ENCODE results near the gene ATXN7. TPM values are rescaled to one million over a fixed set of nuclear protein-coding genes. Genes with fewer than 3 reads are reported as not detected.

ATXN7 gene
- polyA plus RNA-seq, 1 donor, result 11.3 TPM

GRCh38 chr3:63864008-63864964, 619 bp downstream of the ATXN7 start:
- DNase-seq (ENCODE audit: low read depth), result no peak

DNA sequence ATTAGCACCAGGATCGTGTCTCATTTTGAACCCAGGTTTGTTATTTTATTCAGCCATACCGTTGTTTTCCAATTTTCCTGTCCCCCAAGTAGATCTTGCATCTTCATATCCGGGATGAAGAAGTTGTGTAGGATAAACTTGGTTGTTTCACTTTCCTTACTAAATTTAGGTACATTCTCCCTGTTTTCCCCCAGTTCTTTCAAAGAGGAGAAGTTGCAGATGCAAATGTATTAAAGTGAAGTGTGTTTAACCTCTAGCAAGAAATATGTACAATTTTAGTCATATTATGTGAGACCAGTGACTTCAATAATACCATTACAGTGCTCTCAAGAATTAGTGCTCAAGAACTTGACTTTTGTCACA, 1.3 kb downstream of the ATXN7 start:
- DNase-seq (ENCODE audit: low read depth), result no peak

DNA sequence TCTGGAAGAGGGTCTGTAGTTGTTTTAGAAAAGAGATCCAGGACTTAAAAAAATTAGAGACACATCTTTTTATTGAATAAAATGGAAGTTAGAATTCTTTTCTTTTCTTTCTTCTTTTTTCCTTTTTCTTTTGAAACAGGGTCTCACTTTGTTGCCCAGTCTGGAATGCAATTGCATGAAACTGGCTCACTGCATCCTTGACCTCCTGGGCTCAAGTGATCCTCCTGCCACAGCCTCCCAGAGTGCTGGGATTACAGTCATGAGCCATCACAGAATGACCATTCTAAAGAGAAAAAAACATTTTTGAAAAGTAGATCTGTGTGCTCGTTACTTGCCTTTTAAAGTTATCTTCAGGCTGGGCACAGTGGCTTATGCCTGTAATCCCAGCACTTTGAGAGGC, 3.6 kb downstream of the ATXN7 start:
- DNase-seq (ENCODE audit: low read depth), result no peak

DNA sequence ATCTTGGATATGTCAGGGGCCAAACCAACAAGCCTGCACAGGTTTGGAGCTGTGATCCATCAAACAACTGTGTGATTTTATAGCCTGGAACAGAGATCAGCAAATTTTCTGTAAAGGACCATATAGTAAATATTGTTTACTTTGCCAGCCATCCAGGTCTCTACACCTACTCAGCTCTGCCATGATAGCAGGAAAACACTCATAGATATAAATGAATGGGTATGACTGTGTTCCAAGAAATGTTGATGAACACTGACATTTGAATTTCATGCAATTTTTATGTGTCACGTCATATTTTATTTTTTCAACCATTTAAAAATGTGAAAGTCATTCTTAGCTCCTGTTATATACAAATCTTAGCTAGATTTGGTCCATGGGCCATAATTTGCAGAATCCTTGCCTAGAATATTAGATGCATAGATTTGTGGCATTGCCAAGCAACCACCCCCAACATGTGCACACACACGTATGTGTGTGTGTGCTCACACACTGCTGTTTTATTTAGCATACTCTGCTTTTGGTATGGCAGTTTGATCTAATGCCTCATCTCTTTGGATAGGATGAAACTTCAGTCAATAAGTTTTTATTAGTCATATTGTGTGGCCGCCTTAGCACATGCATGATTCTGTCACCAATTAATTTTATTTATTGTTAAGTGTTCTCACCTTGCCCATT, 6.4 kb downstream of the ATXN7 start:
- no peak for DNase-seq (ENCODE audit: low read depth)

DNA sequence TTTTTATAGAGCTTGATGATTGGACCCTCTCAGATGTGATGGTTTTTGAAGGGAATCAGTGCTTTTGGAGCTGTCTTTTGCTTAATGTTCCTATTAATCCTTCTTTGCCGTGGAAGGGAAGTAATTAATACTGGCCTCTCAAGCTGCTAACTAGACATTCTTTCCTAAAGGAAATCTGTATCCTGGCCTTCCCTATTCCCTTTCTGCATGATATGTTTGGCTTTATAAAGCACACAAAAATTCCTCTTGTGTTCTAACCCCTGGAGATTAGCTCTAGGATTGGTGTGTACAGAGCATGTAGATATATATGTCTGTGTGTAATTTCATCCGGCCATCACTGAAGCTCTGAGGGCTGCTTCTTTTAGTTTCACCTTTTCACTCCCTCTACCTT, 6.9 kb downstream of the ATXN7 start:
- no peak for DNase-seq (ENCODE audit: low read depth)

GRCh38 chr3:63872135-63872924, 8.7 kb downstream of the ATXN7 start:
- DNase-seq (ENCODE audit: low read depth), result no peak

- DNase-seq (ENCODE audit: low read depth), result no peak
Measured at GRCh38 chr3:63874769-63875168, 11.1 kb downstream of the ATXN7 start.

DNA sequence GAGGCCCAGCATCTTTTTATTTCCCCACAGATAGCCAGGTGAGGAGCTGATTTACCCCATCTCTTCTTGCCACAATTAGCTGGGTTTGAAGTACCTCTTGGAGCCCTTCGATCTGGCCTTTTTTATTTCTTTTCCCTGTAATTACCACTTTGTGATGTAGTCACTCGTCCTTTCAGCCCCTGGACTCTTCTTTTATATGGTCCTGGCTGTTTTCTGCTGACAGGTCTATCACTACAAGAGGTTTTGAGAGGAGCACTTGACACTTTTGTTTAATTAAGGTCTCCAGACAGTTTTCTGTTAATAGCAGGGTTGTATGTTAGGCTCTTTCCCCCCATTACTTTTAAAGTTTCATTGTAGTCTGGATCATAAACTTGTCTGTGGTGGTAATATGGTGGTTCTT, 11.8 kb downstream of the ATXN7 start:
- DNase-seq (ENCODE audit: low read depth), result no peak

DNA sequence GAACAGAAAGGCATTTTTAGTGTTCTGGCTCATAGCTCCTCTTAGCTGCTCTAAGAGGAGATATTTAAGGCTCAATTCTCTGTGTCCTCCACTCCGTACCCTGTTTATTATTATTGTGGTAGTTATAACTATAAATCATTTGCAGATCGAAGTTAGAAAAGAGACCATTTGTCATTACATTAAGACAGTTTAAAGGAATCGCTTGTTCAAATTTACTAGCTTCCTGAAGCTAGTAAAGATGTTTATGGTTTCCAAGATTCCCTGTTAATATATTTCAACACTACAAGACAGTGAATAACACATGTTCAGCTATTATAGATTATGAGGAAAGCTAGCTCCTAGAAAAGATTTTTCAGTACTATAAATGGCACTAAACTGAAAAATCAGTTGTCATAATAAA, 12.6 kb downstream of the ATXN7 start:
- DNase-seq (ENCODE audit: low read depth), result no peak

DNA sequence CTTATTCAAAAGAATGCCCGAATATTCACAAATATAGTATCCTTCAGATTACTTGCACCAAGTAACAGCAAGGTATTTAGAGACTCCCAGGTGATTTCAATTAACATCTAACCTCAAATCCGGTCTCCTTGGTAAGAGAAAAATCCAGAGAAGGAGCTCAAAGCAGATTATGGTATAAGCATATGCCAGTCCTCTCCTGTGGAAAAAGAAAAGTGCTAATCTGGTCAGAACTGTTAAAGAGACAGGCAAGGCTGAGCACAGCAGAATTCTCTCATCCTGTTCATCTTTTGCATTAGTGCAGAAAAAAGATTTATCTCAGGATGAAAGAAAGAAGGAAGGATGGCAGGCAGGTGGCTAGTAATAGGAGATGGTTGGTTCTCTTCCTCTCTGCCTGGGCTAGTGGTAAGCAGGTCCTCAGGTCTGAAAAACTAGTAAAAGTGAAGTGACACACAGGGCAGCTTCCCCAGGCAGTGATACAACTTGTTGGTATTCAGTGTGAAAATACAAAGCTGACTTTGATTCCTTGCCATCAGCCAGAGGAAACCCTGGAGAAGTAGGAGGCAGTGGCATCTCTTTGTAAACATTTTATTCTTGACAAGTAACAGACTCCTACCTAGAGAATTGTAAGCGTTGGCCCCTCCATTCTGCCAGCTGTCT, 14.2 kb downstream of the ATXN7 start:
- no peak for DNase-seq (ENCODE audit: low read depth)

DNA sequence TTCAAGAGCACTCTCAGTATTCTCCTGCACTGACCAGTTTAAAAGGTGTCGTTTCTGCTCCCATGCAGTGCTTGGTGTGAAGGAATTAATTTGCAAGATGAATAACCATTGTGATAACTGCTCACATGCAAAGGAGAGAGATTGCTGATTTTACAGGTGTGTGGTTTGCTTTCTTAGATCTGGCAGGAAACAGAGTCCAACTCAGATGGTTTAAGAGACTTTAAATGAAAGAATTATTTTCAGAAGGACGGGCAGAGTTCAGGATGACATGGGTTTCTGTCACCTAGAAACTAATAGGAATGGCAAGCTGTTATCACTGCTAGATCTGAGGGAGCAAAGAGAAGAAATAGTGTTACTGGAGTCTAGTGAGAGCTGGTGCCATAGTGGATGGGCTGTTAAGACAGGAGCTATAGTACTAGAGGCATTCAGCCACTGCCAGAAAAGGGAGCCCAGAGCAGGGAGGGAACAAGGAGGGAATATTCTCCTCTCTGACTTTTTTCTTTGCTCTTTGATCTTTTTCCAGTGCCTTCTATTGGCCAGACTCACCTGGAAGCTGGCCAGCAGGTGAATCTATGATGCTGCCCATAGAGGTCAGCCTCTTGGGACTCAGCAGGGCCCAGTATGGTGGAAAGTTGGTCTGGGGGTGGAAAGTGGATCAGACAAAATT, 14.9 kb downstream of the ATXN7 start:
- no peak for DNase-seq (ENCODE audit: low read depth)

GRCh38 chr3:63880653-63881052, 17.0 kb downstream of the ATXN7 start:
- no peak for DNase-seq (ENCODE audit: low read depth)

- no peak for DNase-seq (ENCODE audit: low read depth)
Measured at GRCh38 chr3:63886858-63887257, 23.2 kb downstream of the ATXN7 start.

GRCh38 chr3:63891518-63891917, 27.9 kb downstream of the ATXN7 start:
- DNase-seq (ENCODE audit: low read depth), result no peak

DNA sequence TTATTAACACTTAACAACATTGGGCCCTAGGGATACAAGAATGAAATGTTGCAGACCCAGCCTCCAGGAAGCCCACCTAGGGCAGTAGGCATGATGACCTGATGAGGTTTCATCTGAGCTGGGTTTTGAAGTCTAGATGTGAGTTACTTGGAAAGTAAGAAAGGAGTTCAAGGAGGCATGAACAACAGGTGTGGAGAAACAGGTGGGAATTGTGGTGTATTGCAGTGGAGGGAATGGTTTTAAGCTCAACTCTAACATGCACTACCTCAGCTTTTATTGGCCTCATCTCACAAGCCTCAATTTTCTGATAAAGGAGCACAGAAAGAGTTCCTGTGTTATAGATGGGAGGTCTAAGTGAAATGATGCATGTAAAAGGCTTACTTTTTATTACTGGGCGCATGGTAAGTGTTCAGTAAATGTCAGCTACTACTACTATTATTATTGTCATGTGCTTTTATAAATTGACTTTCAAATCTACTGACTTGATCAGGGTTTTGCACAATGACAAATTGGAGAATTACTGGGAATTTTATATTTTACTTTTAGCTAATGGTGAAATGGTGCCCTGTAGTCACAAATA, 29.2 kb downstream of the ATXN7 start:
- DNase-seq (ENCODE audit: low read depth), result no peak

DNA sequence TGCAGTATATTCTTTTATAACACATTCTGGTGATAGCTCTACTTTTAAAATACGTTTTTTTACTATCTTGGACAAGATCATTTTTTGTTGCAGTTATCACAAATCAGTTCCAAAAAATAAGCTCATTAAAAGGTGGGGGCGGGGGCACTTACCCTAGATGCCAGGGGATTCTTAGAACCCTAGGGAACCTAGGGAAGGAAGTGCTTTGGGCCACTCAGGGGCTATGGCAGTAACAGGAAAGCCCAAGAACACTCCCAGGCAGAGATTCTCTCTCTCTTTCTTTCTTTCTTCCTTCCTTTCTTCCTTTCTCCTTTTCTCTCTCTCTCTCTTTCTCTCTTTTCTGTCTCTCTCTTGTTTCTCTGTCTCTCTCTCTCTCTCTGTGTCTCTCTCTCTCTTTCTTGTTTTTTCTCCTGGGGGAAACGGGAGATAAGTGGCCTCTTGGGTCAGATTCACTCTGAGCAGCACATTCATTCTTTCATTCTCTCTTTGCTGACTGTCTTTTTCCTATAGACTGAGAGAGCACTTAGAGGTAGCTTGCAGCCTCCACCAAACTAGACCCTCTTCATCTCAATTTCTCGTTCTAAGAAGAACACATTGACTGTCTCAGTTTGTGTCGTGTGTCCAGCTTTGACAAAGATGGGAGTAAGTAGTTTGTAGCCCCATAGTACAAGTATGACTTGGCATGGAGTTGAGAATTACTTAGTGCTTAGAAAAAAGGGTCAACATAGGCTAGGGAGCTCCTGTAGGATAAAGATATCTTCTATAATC, 31.9 kb downstream of the ATXN7 start:
- DNase-seq (ENCODE audit: low read depth), result no peak

GRCh38 chr3:63896332-63897030, 32.8 kb downstream of the ATXN7 start:
- no peak for DNase-seq (ENCODE audit: low read depth)

GRCh38 chr3:63900010-63900409, 36.3 kb downstream of the ATXN7 start:
- no peak for DNase-seq (ENCODE audit: low read depth)

DNA sequence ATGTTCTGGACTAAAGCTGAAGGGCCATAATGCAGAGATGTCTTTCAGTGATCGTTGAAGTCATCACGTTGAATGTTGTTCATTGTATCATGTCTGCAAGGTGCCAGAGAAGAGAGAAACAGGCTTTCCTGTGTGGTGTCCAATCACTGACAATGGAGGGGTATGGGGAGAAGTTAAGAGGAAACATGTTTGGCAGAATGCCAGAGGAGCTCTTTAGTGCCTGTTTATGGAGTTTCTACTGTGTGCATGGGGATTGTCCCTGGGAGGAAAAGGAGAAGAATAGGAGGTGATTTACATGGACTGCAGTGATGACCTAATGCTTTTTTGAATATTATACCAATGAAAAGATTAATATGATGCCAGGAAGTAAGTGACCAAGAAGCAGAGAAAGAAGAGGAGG, 36.8 kb downstream of the ATXN7 start:
- DNase-seq (ENCODE audit: low read depth), result no peak

Measured in forelimb muscle (tissue), 1 donor.